ENCODE measurements around the gene TPM3. TPM values are rescaled to one million over a fixed set of nuclear protein-coding genes. Genes with fewer than 3 reads are reported as not detected.
"Not testable (repeated sequence)": the region's sequence is repeated elsewhere in the genome, so short reads cannot be mapped to it uniquely, and the experiment has no call there.

The TPM3 gene
- total RNA-seq, 2 experiments from 2014 or later, result 678 to 780 TPM

- Mint-ChIP-seq H3K36me3 (peaks cover 39% of the 10 kb centered on the region), H3K4me3 (no peak overlapping the region), H3K27me3 (no peaks in the 10 kb centered on the region), H3K9me3 (ENCODE audit: low read depth) (no peaks in the 10 kb centered on the region), H3K4me1 (peaks cover 39% of the 10 kb centered on the region), H3K27ac (no peak overlapping the region)
- CTCF ChIA-PET, result no interaction called here
- DNase-seq (no peak), ATAC-seq (no peak)
Observed at GRCh38 chr1:154154053-154154452, 37.8 kb downstream of the TPM3 start.

- no peak for ATAC-seq
Observed at GRCh38 chr1:154151311-154151710, 40.6 kb downstream of the TPM3 start.

GRCh38 chr1:154148807-154149206, 43.1 kb downstream of the TPM3 start:
- ATAC-seq, result peak; percentile 33
- peaks cover 2% of the 10 kb centered on the region for H3K36me3 Mint-ChIP-seq
- H3K4me3 Mint-ChIP-seq, result no peak overlapping the region
- no peak overlapping the region for H3K27ac Mint-ChIP-seq
- no peak for DNase-seq
- CTCF ChIA-PET, result no interaction called here
- H3K27me3 Mint-ChIP-seq, result no peaks in the 10 kb centered on the region
- H3K9me3 Mint-ChIP-seq (ENCODE audit: low read depth), result no peaks in the 10 kb centered on the region
- H3K4me1 Mint-ChIP-seq, result peaks cover 7% of the 10 kb centered on the region

More at GRCh38 chr1:154151311-154151710, 40.6 kb downstream of the TPM3 start:
- Mint-ChIP-seq H3K27ac (no peak overlapping the region), H3K9me3 (ENCODE audit: low read depth) (no peaks in the 10 kb centered on the region), H3K4me1 (peaks cover 18% of the 10 kb centered on the region), H3K27me3 (no peaks in the 10 kb centered on the region), H3K36me3 (peaks cover 20% of the 10 kb centered on the region), H3K4me3 (no peak overlapping the region)
- DNase-seq, result no peak
- CTCF ChIA-PET, result no interaction called here

GRCh38 chr1:154147505-154147904, 44.4 kb downstream of the TPM3 start:
- not testable (repeated sequence) for H3K27me3 Mint-ChIP-seq; H3K9me3 Mint-ChIP-seq (ENCODE audit: low read depth); H3K36me3 Mint-ChIP-seq; H3K4me3 Mint-ChIP-seq; H3K27ac Mint-ChIP-seq; H3K4me1 Mint-ChIP-seq; DNase-seq; ATAC-seq
- CTCF ChIA-PET, result interaction anchor here (1.8 kb wide), 1 partner anchor 10 kb away, joined by 6 read pairs; no protein-coding TSS in a partner anchor

- H3K27me3 Mint-ChIP-seq, result no peaks in the 10 kb centered on the region
- no peak overlapping the region for H3K4me3 Mint-ChIP-seq
- H3K9me3 Mint-ChIP-seq (ENCODE audit: low read depth), result no peaks in the 10 kb centered on the region
- H3K36me3 Mint-ChIP-seq, result no peaks in the 10 kb centered on the region
- CTCF ChIA-PET, result interaction anchor here (1.0 to 1.8 kb wide), 2 partner anchors 12 to 17 kb away, joined by 3 to 6 read pairs; no protein-coding TSS in a partner anchor
- ATAC-seq, result no peak
- DNase-seq, result no peak
- H3K27ac Mint-ChIP-seq, result no peak overlapping the region
- peaks cover 7% of the 10 kb centered on the region for H3K4me1 Mint-ChIP-seq
Observed at GRCh38 chr1:154145986-154146385, 45.9 kb downstream of the TPM3 start.

GRCh38 chr1:154142358-154142757, 49.5 kb downstream of the TPM3 start:
- no peaks in the 10 kb centered on the region for H3K36me3 Mint-ChIP-seq
- no peak overlapping the region for H3K27ac Mint-ChIP-seq
- H3K9me3 Mint-ChIP-seq (ENCODE audit: low read depth), result no peaks in the 10 kb centered on the region
- no peak for ATAC-seq
- no peak for DNase-seq
- CTCF ChIA-PET, result interaction anchor here (0.6 kb wide), 1 partner anchor 76 kb away, joined by 3 read pairs; no protein-coding TSS in a partner anchor
- peaks cover 2% of the 10 kb centered on the region for H3K4me1 Mint-ChIP-seq
- H3K4me3 Mint-ChIP-seq, result no peak overlapping the region
- H3K27me3 Mint-ChIP-seq, result no peaks in the 10 kb centered on the region

GRCh38 chr1:154141240-154141639, 50.7 kb downstream of the TPM3 start:
- H3K36me3 Mint-ChIP-seq, result no peaks in the 10 kb centered on the region
- peaks cover 2% of the 10 kb centered on the region for H3K4me1 Mint-ChIP-seq
- H3K27me3 Mint-ChIP-seq, result no peaks in the 10 kb centered on the region
- DNase-seq (no peak), ATAC-seq (no peak)
- H3K27ac Mint-ChIP-seq, result no peak overlapping the region
- no peak overlapping the region for H3K4me3 Mint-ChIP-seq
- CTCF ChIA-PET, result interaction anchor here (0.7 kb wide), 1 partner anchor 339 kb away, joined by 3 read pairs; no protein-coding TSS in a partner anchor
- no peaks in the 10 kb centered on the region for H3K9me3 Mint-ChIP-seq (ENCODE audit: low read depth)

GRCh38 chr1:154137888-154138287, 54.0 kb downstream of the TPM3 start:
- DNase-seq, result no peak
- Mint-ChIP-seq H3K27me3 (no peaks in the 10 kb centered on the region), H3K4me3 (no peak overlapping the region), H3K36me3 (no peaks in the 10 kb centered on the region), H3K4me1 (no peaks in the 10 kb centered on the region), H3K9me3 (ENCODE audit: low read depth) (no peaks in the 10 kb centered on the region), H3K27ac (no peak overlapping the region)
- no peak for ATAC-seq
- CTCF ChIA-PET, result no interaction called here

- H3K9me3 Mint-ChIP-seq (ENCODE audit: low read depth), result no peaks in the 10 kb centered on the region
- no peaks in the 10 kb centered on the region for H3K27me3 Mint-ChIP-seq
- no peak overlapping the region for H3K27ac Mint-ChIP-seq
- peaks cover 8% of the 10 kb centered on the region for H3K4me1 Mint-ChIP-seq
- no peak overlapping the region for H3K4me3 Mint-ChIP-seq
- ATAC-seq (no peak), DNase-seq (no peak)
- CTCF ChIA-PET, result no interaction called here
- no peaks in the 10 kb centered on the region for H3K36me3 Mint-ChIP-seq
Observed at GRCh38 chr1:154133256-154133655, 58.6 kb downstream of the TPM3 start.

- Mint-ChIP-seq H3K27ac (no peak overlapping the region), H3K9me3 (ENCODE audit: low read depth) (no peaks in the 10 kb centered on the region), H3K36me3 (no peaks in the 10 kb centered on the region), H3K4me1 (peaks cover 8% of the 10 kb centered on the region), H3K27me3 (no peaks in the 10 kb centered on the region), H3K4me3 (no peak overlapping the region)
- CTCF ChIA-PET, result interaction anchor here (1.1 kb wide), 1 partner anchor 17 kb away, joined by 3 read pairs; no protein-coding TSS in a partner anchor
- ATAC-seq (no peak), DNase-seq (no peak)
Observed at GRCh38 chr1:154129391-154129970, 62.4 kb downstream of the TPM3 start.

GRCh38 chr1:154123205-154123604, 68.7 kb downstream of the TPM3 start:
- ATAC-seq; H3K36me3 Mint-ChIP-seq; CTCF ChIA-PET; H3K4me1 Mint-ChIP-seq; DNase-seq; H3K27ac Mint-ChIP-seq; H3K27me3 Mint-ChIP-seq; H3K4me3 Mint-ChIP-seq; H3K9me3 Mint-ChIP-seq (ENCODE audit: low read depth): not testable (repeated sequence)

- no peaks in the 10 kb centered on the region for H3K27me3 Mint-ChIP-seq
- DNase-seq (no peak), ATAC-seq (no peak)
- no peak overlapping the region for H3K4me3 Mint-ChIP-seq
- no peaks in the 10 kb centered on the region for H3K9me3 Mint-ChIP-seq (ENCODE audit: low read depth)
- CTCF ChIA-PET, result no interaction called here
- H3K27ac Mint-ChIP-seq, result no peak overlapping the region
- H3K4me1 Mint-ChIP-seq, result peaks cover 10% of the 10 kb centered on the region
- no peaks in the 10 kb centered on the region for H3K36me3 Mint-ChIP-seq
Observed at GRCh38 chr1:154117642-154118041, 74.3 kb downstream of the TPM3 start.

GRCh38 chr1:154115180-154115579, 76.7 kb downstream of the TPM3 start:
- Mint-ChIP-seq H3K36me3 (no peaks in the 10 kb centered on the region), H3K4me3 (no peak overlapping the region), H3K9me3 (ENCODE audit: low read depth) (no peaks in the 10 kb centered on the region), H3K4me1 (peaks cover 10% of the 10 kb centered on the region), H3K27ac (peak overlapping the region; percentile 49), H3K27me3 (no peaks in the 10 kb centered on the region)
- ATAC-seq, result peak; percentile 66
- CTCF ChIA-PET, result interaction anchor here (1.2 to 1.6 kb wide), 2 partner anchors 12 to 21 kb away, joined by 4 read pairs; no protein-coding TSS in a partner anchor
- DNase-seq, result no peak
